IPS-18c (cell line): ENCODE results near the gene HADHA.
"Not testable (repeated sequence)": the region's sequence is repeated elsewhere in the genome, so short reads cannot be mapped to it uniquely, and the experiment has no call there.

Experiments
- H3K4me3 ChIP-seq: 2 replicates; pipeline ENCODE4 v1.7.0; 2013; ENCODE audit warnings: low read depth, mild to moderate bottlenecking, low read length, moderate library complexity; ENCODE audit not compliant: insufficient read depth
- H3K9me3 ChIP-seq: one replicate; pipeline ENCODE4 v1.6.1; 2013; ENCODE audit warnings: mild to moderate bottlenecking, low read length, moderate library complexity; ENCODE audit not compliant: control insufficient read depth, insufficient read depth

The HADHA gene

GRCh38 chr2:26244309-26245230 lies at the start of gene HADHA, which contains the start of gene HADHB:
Gene HADHA, minus strand, starts transcription at chr2:26244632. Its CDS starts 36 bp downstream, at chr2:26244596.
Gene HADHB, plus strand, starts transcription at chr2:26244939. Its CDS starts 9,316 bp downstream, at chr2:26254255.
- peak within 1 kb of the TSS; percentile 96 for H3K4me3 ChIP-seq

DNA sequence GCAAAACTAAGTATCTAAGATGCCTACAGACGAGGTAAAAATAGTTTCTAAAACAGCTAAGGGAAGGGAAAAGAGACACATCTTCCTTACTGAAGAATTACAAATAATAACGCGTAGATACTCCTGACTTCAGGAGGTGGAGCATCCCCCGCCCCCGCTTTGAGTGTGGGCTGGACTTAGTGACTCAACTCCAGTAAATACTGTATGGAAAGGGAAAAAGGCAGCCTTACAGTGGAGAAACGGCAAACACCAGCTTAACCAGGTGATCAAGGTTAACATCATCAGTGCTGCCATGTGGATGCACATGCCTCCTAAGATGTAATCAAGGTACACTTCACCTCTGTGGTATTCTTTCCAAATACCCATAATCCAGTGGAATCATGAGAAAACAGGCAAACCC lies 48.2 kb upstream of the HADHA start:
- Histone ChIP-seq H3K4me3 (no peak overlapping the region), H3K9me3 (no peaks in the 10 kb centered on the region)

More at GRCh38 chr2:26244309-26245230, at the start of gene HADHA, which contains the start of gene HADHB:
- H3K9me3 ChIP-seq: no peaks in the 10 kb centered on the region

GRCh38 chr2:26290001-26290400 lies 45.6 kb upstream of the HADHA start:
- no peaks in the 10 kb centered on the region for H3K9me3 ChIP-seq
- H3K4me3 ChIP-seq: no peak overlapping the region

- Histone ChIP-seq H3K9me3 (no peaks in the 10 kb centered on the region), H3K4me3 (no peak overlapping the region)
Measured at GRCh38 chr2:26285931-26286330, 41.5 kb upstream of the HADHA start.

GRCh38 chr2:26284132-26284531 lies 39.7 kb upstream of the HADHA start:
- H3K9me3 ChIP-seq: no peaks in the 10 kb centered on the region

GRCh38 chr2:26283606-26284005 lies 39.2 kb upstream of the HADHA start:
- no peak overlapping the region for H3K4me3 ChIP-seq
- H3K9me3 ChIP-seq: no peaks in the 10 kb centered on the region

More at GRCh38 chr2:26284132-26284531, 39.7 kb upstream of the HADHA start:
- H3K4me3 ChIP-seq: no peak overlapping the region

DNA sequence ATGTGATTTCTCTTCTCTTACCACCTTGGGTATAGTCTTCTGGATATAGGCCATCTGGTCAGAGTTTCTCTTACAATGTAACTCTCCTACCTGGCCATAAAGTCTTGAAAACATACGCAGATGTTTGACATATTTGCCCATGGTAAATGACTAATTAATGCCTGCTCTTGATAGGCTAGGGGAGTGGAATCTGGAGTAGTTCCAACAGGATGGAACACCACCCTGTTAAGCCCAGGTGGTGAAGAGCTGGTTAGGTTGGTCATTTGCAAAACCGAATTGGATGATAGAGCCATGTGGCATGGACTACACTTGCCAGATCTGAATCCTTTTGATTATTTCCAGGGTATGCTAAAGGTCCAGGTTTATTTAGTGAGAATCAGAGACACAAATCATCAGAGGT lies 36.8 kb upstream of the HADHA start:
- Histone ChIP-seq H3K9me3 (no peaks in the 10 kb centered on the region), H3K4me3 (no peak overlapping the region)

- H3K9me3 ChIP-seq: peaks cover 3% of the 10 kb centered on the region
Measured at GRCh38 chr2:26279886-26280285, 35.5 kb upstream of the HADHA start.

DNA sequence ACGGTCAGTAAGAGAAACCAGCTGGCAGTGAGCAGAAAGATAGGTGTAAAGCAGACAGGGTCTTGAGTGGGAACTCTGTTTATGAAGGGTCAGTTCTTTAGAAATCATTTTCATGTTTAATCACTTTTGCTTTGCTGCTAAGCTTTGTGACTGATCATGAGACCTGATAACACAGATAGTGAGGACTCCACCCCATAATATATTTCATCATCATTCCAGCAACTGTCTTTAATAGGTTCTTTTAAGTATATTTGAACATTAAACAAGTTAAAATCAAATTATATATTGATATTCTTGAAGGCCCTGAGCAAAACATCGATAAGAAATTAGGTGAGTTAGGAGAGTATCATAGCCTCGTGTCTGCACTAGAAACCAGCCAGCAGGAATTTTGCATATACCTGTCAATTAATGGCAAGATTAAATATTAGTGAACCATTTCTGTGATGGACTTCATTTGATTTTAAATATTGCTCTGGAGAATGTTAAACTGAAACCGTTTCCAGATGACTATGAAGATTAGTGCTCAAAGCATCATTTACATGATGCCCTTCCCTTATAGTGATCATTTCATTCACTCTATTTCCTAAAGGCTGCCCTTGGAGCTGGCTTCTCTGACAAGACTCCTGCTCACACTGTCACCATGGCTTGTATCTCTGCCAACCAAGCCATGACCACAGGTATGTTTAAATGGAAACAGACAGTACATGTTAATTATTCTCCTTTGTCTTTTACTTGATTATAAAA lies 32.2 kb upstream of the HADHA start:
- no peak overlapping the region for H3K4me3 ChIP-seq
- peaks cover 3% of the 10 kb centered on the region for H3K9me3 ChIP-seq

More at GRCh38 chr2:26279886-26280285, 35.5 kb upstream of the HADHA start:
- H3K4me3 ChIP-seq: no peak overlapping the region

GRCh38 chr2:26274058-26274613 lies 29.7 kb upstream of the HADHA start:
- Histone ChIP-seq H3K9me3 (peaks cover 3% of the 10 kb centered on the region), H3K4me3 (no peak overlapping the region)

DNA sequence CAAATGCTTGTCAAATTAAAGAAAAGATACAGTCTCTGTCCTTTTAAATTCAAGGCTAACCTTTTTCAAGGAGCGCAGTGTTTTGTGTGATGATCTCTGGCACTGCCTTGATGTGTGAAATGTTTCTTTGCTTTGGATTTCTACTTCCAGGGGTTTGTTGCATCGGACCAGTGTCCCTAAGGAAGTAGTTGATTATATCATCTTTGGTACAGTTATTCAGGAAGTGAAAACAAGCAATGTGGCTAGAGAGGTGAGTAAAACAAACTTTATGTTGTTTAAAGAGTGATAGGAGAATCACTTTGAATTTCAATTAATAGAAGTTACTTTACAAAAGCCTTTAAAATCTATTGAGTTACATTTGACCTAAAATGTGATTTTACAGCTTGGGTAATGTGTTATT lies 29.1 kb upstream of the HADHA start:
- Histone ChIP-seq H3K4me3 (no peak overlapping the region), H3K9me3 (peaks cover 3% of the 10 kb centered on the region)

GRCh38 chr2:26270373-26270772 lies 25.9 kb upstream of the HADHA start:
- H3K4me3 ChIP-seq: no peak overlapping the region

GRCh38 chr2:26269571-26270158 lies 25.2 kb upstream of the HADHA start:
- no peak overlapping the region for H3K4me3 ChIP-seq
- no peaks in the 10 kb centered on the region for H3K9me3 ChIP-seq

More at GRCh38 chr2:26270373-26270772, 25.9 kb upstream of the HADHA start:
- peaks cover 1% of the 10 kb centered on the region for H3K9me3 ChIP-seq

GRCh38 chr2:26268670-26269385 lies 24.4 kb upstream of the HADHA start:
- H3K4me3 ChIP-seq, H3K9me3 ChIP-seq: not testable (repeated sequence)

DNA sequence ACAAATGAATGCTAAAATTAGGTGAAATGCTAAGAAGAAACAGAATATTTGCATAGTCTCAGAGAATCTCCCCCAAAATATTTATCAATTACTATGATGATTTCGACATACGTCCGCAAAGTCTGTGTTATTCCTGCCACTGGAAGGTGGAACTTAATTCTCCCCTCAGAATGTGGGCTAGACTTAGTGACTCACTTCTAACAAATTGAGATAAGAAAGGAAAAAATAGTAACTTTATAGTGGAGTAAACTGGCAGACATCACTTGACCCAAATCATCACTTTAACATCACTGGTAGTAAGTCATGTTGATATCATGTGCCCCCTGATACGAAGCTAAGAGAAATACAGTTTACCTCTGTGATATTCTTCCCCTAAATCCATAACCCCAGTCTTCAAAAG lies 23.8 kb upstream of the HADHA start:
- H3K9me3 ChIP-seq: peaks cover 2% of the 10 kb centered on the region
- H3K4me3 ChIP-seq: no peak overlapping the region

DNA sequence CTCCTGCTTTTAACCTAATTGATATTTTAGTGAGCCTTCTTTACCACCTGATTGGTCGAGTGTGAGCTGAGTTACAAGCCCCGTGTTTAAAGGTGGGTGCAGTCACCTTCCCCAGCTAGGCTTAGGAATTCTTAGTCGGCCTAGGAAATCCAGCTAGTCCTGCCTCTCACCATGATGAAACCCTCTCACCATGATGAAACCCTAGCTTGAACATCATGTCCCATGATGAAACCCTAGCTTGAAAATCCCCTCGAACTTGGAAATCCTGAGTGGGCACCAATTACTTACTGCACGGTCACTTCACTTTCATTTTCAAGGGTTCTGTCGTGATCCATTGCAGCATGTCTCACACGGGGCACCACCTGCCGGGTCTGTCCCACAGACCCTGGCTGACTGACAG lies 14.4 kb upstream of the HADHA start:
- H3K9me3 ChIP-seq: not testable (repeated sequence)

More for the DNA sequence above, 14.4 kb upstream of the HADHA start:
- not testable (repeated sequence) for H3K4me3 ChIP-seq
